HepG2 (cell line): Measurements from ENCODE around the gene EFHD2. TPM values are rescaled to one million over a fixed set of nuclear protein-coding genes. Genes with fewer than 3 reads are reported as not detected.

ENCODE experiments used
- ATAC-seq: fragments of 200-7000 bp; cut with Tn5 transposase; 3 replicates; pipeline ENCODE4 v1.9.1; 2020; ENCODE audit warnings: mild to moderate bottlenecking, moderate library complexity
- BruUV-seq: library from RNA; stranded (reverse); fragments of 400-500 nt; replicated peaks from 2 replicates; lab custom pipeline; 2021; lab: Mats Ljungman, UMichigan
- CTCF ChIA-PET: fragments of 300-600 bp; formaldehyde crosslinking; extraction: SDS; loops from one replicate; lab custom pipeline; 2021; ENCODE audit warnings: low total read pairs, inconsistent platforms, low intra/inter-chr PET ratio; lab: Yijun Ruan, JAX
- POLR2A ChIA-PET: fragments of 350-600 bp; sonication (Branson Sonifier 250); formaldehyde crosslinking; loops from one replicate; lab custom pipeline; 2020; ENCODE audit warnings: antibody characterized with exemption, inconsistent platforms; lab: Yijun Ruan, JAX
- DNase-seq: peaks from one replicate; pipeline ENCODE4 v3.0.0-alpha.2; 2015; ENCODE audit warnings: low spot score
- FAIRE-seq: peaks from 3 replicates; lab custom pipeline; 2011; peaks lifted over from hg19 to GRCh38; lab: Jason Lieb, UNC
- H2AFZ ChIP-seq: one replicate; pipeline ENCODE4 v1.6.1; 2011; ENCODE audit warnings: low read length, inconsistent platforms
- H3K27ac ChIP-seq: fragments of 300-600 bp; 3 replicates; pipeline ENCODE4 v1.8.0; 2011; ENCODE audit warnings: mixed run types, mild to moderate bottlenecking, mixed read lengths, low read length, inconsistent platforms; ENCODE audit not compliant: insufficient read depth; ENCODE audit errors: extremely low read length
- H3K27me3 ChIP-seq, 2 experiments: fragments of 200-600 bp in 1 of 2; 2 replicates in 1 of 2; 3 replicates in 1 of 2; pipeline versions ENCODE4 v1.6.0 to v1.8.0; 2011; ENCODE audit warnings: low read length in 2 of 2, mild to moderate bottlenecking in 2 of 2, moderate library complexity in 2 of 2, inconsistent platforms in 1 of 2; ENCODE audit not compliant: insufficient read depth in 2 of 2, control insufficient read depth in 1 of 2
- H3K36me3 ChIP-seq, 2 experiments: fragments of 200-600 bp in 1 of 2; replicated peaks in 1 of 2; 2 replicates in 1 of 2; 3 replicates in 1 of 2; pipeline versions ENCODE4 v1.5.1 to v1.8.0; 2011; ENCODE audit warnings: low read length in 2 of 2, inconsistent platforms in 1 of 2; ENCODE audit not compliant: insufficient read depth in 2 of 2, control insufficient read depth in 1 of 2
- H3K4me1 ChIP-seq: 2 replicates; pipeline ENCODE4 v1.5.1; 2012; ENCODE audit warnings: low read length, inconsistent platforms; ENCODE audit not compliant: insufficient read depth
- H3K4me2 ChIP-seq: 2 replicates; pipeline ENCODE4 v1.6.0; 2011; ENCODE audit warnings: low read depth, low read length, inconsistent platforms
- H3K4me3 ChIP-seq, 3 experiments: fragments of 200-600 bp in 1 of 3; sonication (generic), shearing (Covaris generic) in 1 of 3; replicated peaks in 1 of 3; 2 replicates each; pipeline ENCODE4 v1.5.1; 2011 to 2016; ENCODE audit warnings: low read length in 3 of 3, inconsistent platforms in 2 of 3, low read depth in 2 of 3, mild to moderate bottlenecking in 2 of 3, control low read depth in 1 of 3, mixed read lengths in 1 of 3; ENCODE audit not compliant: insufficient read depth in 1 of 3
- H3K79me2 ChIP-seq: one replicate; pipeline ENCODE4 v1.6.1; 2011; ENCODE audit warnings: low read length, inconsistent platforms; ENCODE audit not compliant: insufficient read depth
- H3K9ac ChIP-seq: 2 replicates; pipeline ENCODE4 v1.6.0; 2011; ENCODE audit warnings: mild to moderate bottlenecking, low read depth, low read length, inconsistent platforms; ENCODE audit not compliant: insufficient read depth
- H3K9me3 ChIP-seq: 2 replicates; pipeline ENCODE4 v1.5.1; 2012; ENCODE audit warnings: mild to moderate bottlenecking, low read length
- H4K20me1 ChIP-seq: 2 replicates; pipeline ENCODE4 v1.6.0; 2011; ENCODE audit warnings: inconsistent platforms, mild to moderate bottlenecking, low read length, moderate library complexity; ENCODE audit not compliant: insufficient read depth
- CCAR2 ChIP-seq: fragments of 200-400 bp; formaldehyde crosslinking; optimal IDR thresholded peaks from 2 replicates; pipeline ENCODE3; 2018; ENCODE audit warnings: low read depth, mild to moderate bottlenecking, low read length, moderate library complexity
- FIP1L1 ChIP-seq: fragments of 200-400 bp; formaldehyde crosslinking; IDR thresholded peaks from 2 replicates; pipeline ENCODE4 v1.6.1; 2018; ENCODE audit warnings: low read depth, mild to moderate bottlenecking, low read length, moderate library complexity, borderline replicate concordance; ENCODE audit not compliant: insufficient read depth
- HHEX ChIP-seq: IDR thresholded peaks from 2 replicates; pipeline ENCODE4 v1.6.1; 2016; ENCODE audit warnings: control low read depth
- MAX ChIP-seq: IDR thresholded peaks from 2 replicates; pipeline ENCODE4 v1.6.1; 2012; ENCODE audit warnings: inconsistent platforms
- NCOA1 ChIP-seq: sonication (generic); formaldehyde crosslinking; IDR thresholded peaks from 2 replicates; pipeline ENCODE4 v1.9.0; 2021; ENCODE audit warnings: missing genetic modification reagents
- RBFOX2 ChIP-seq: fragments of 200-400 bp; formaldehyde crosslinking; IDR thresholded peaks from 2 replicates; pipeline ENCODE4 v1.6.1; 2017; ENCODE audit warnings: low read depth, mild to moderate bottlenecking, low read length
- SCMH1 ChIP-seq: sonication (generic); formaldehyde crosslinking; IDR thresholded peaks from 2 replicates; pipeline ENCODE4 v1.9.0; 2021; ENCODE audit warnings: missing genetic modification reagents, mild to moderate bottlenecking, borderline replicate concordance
- TBP ChIP-seq: sonication (generic); formaldehyde crosslinking; IDR thresholded peaks from 2 replicates; pipeline ENCODE4 v1.5.0; 2020; ENCODE audit warnings: missing genetic modification reagents
- ZFP1 ChIP-seq: IDR thresholded peaks from 2 replicates; pipeline ENCODE4 v1.6.1; 2016
- ZNF205 ChIP-seq: IDR thresholded peaks from 2 replicates; pipeline ENCODE4 v1.6.1; 2018; ENCODE audit warnings: missing biosample characterization, missing genetic modification reagents
- ZNF256 ChIP-seq: sonication (generic); formaldehyde crosslinking; conservative IDR thresholded peaks from 2 replicates; pipeline ENCODE4 v1.4.0; 2020; ENCODE audit warnings: missing genetic modification reagents
- ZNF292 ChIP-seq: sonication (generic); formaldehyde crosslinking; IDR thresholded peaks from 2 replicates; pipeline ENCODE4 v1.8.1; 2022; ENCODE audit warnings: mild to moderate bottlenecking, low read depth, missing genetic modification reagents, borderline replicate concordance
- ZNF501 ChIP-seq: sonication (generic); formaldehyde crosslinking; IDR thresholded peaks from 2 replicates; pipeline ENCODE4 v1.5.1; 2020; ENCODE audit warnings: mild to moderate bottlenecking, moderate library complexity, missing genetic modification reagents
- ZNF605 ChIP-seq: sonication (generic); formaldehyde crosslinking; IDR thresholded peaks from 2 replicates; pipeline ENCODE4 v1.8.0; 2022; ENCODE audit warnings: mild to moderate bottlenecking, missing genetic modification reagents
- ZNF615 ChIP-seq: sonication (generic); formaldehyde crosslinking; IDR thresholded peaks from 2 replicates; pipeline ENCODE4 v1.5.0; 2020; ENCODE audit warnings: mild to moderate bottlenecking, missing genetic modification reagents, borderline replicate concordance
- ZNF703 ChIP-seq: sonication (generic); formaldehyde crosslinking; IDR thresholded peaks from 2 replicates; pipeline ENCODE4 v1.5.1; 2020; ENCODE audit warnings: missing genetic modification reagents, mild to moderate bottlenecking, moderate library complexity, borderline replicate concordance
- ZSCAN31 ChIP-seq: sonication (generic); formaldehyde crosslinking; IDR thresholded peaks from 2 replicates; pipeline ENCODE4 v1.5.0; 2020; ENCODE audit warnings: low read depth, mild to moderate bottlenecking, missing genetic modification reagents
- WGBS: methylation state at CpG from one replicate; pipeline ENCODE4 v1.1.6; 2017; ENCODE audit warnings: low lambda C conversion rate; 5-methylcytosine and 5-hydroxymethylcytosine counted together
- in situ Hi-C: cut with HindIII; loops from 2 replicates; pipeline ENCODE4 v1.10.0; 2017; ENCODE audit warnings: low pct_unique_long_range_greater_than_20kb; ENCODE audit not compliant: extremely low pct_ligation_motif_present
- intact Hi-C: fragments of 100-400 bp; cut with micrococcal nuclease; formaldehyde crosslinking; loops from one replicate; pipeline ENCODE4 v1.10.0; 2022; ENCODE audit not compliant: unreplicated experiment
- polyA plus RNA-seq, 8 experiments: library from polyadenylated mRNA; depleted of rRNA in 3 of 8; stranded (reverse) in 7 of 8; unstranded in 1 of 8; fragments of >200 nt; fragmentation: Illumina TruSeq in 4 of 8; extraction: Trizol in 4 of 8; gene quantifications; 2 replicates each; pipeline versions ENCODE4 v1.2.1 to v1.2.3, GENCODE V29; 2011 to 2016; ENCODE audit warnings: low read depth in 4 of 8, missing spikeins in 1 of 8, mixed read lengths in 1 of 8; ENCODE audit not compliant: insufficient read depth in 1 of 8
- total RNA-seq, 5 experiments: library from RNA; depleted of rRNA; stranded (reverse); fragments of >200 nt; fragmentation: Illumina TruSeq; extraction: Trizol; gene quantifications; 2 replicates each; pipeline ENCODE4 v1.2.3, GENCODE V29; 2016; ENCODE audit warnings: low read depth in 1 of 5

Gene EFHD2
- total and polyA plus RNA-seq, 2 of the 13 experiments (the other 11 are each of a cell fraction or from before 2014, with no cell fraction given) = 9.4 to 12.7 TPM

- intact Hi-C loops = no loop called here
- H3K9me3 ChIP-seq = no peaks in the 10 kb centered on the region
- ATAC-seq = no peak
- H4K20me1 ChIP-seq = no peaks in the 10 kb centered on the region
- FAIRE-seq = no peak
- ChIA-PET CTCF (no interaction called here), POLR2A (no interaction called here)
- DNase-seq = no peak
- no peaks in the 10 kb centered on the region for H3K36me3 ChIP-seq
- peaks cover 66% of the 10 kb centered on the region for H3K4me1 ChIP-seq
- in situ Hi-C loops = no loop called here
- H3K4me2 ChIP-seq = no peak overlapping the region
- no peak overlapping the region for H3K4me3 ChIP-seq
- H3K79me2 ChIP-seq = no peaks in the 10 kb centered on the region
- no TSS peak for BruUV-seq
- no peak overlapping the region for H3K9ac ChIP-seq
- H3K27me3 ChIP-seq = no peaks in the 10 kb centered on the region
- no peak for TF ChIP-seq TBP (CRISPR knock-in tag)
- no peak for TF ChIP-seq MAX
- TF ChIP-seq ZNF501 (CRISPR knock-in tag) = no peak
- no peak for TF ChIP-seq ZNF256 (CRISPR knock-in tag)
- no peak for TF ChIP-seq HHEX (CRISPR knock-in tag)
- TF ChIP-seq ZNF205 (CRISPR knock-in tag) = no peak
- no peak for TF ChIP-seq RBFOX2
- TF ChIP-seq NCOA1 (CRISPR knock-in tag) = no peak
- no peak for TF ChIP-seq ZNF292 (CRISPR knock-in tag)
- TF ChIP-seq ZNF703 (CRISPR knock-in tag) = no peak
- TF ChIP-seq ZFP1 (CRISPR knock-in tag) = no peak
- no peak for TF ChIP-seq ZNF615 (CRISPR knock-in tag)
- TF ChIP-seq FIP1L1 = no peak
- no peak for TF ChIP-seq SCMH1
- TF ChIP-seq ZSCAN31 = no peak
- TF ChIP-seq ZNF605 (CRISPR knock-in tag) = no peak
- no peak for TF ChIP-seq CCAR2
- 52% methylated on average over 12 of the region's 14 CpGs for WGBS
- no peak overlapping the region for H3K27ac ChIP-seq
- no peak overlapping the region for H2AFZ ChIP-seq
These were observed 49.0 kb upstream of the EFHD2 start for GRCh38 chr1:15360700-15361099.
